Right hindlimb (tissue), 1 donor: ENCODE results near the gene RAB7B.

Source experiments
- DNase-seq: peaks from one replicate; pipeline ENCODE4 v3.0.0-alpha.2; 2018

Gene RAB7B

DNA sequence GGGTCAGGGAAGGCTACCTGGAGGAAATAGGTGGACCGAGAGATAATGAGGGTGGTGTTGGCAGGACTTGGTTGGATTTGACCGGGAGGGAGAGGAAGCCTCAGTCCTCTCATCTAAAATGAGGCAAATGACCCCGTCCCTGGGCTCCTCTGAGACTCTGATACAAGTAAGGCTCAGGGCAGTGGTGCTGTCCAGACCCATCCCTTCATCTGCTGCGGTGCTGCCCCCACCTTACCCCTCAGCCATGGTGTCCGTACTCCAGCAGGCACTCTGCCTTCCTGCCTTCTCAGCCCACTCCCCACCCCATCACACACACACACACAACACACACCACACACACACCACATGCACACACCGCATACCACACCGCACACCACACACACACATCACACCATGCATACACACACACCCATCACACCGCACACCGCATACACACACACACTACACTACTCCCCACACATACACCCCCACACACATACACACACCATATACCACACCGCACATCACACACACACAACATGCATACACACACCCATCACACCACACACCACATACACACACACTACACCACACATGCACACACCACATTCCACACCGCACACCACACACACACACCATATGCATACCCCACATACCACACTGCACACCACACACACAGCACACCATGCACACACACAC lies 30.6 kb downstream of the RAB7B start:
- no peak for DNase-seq

DNA sequence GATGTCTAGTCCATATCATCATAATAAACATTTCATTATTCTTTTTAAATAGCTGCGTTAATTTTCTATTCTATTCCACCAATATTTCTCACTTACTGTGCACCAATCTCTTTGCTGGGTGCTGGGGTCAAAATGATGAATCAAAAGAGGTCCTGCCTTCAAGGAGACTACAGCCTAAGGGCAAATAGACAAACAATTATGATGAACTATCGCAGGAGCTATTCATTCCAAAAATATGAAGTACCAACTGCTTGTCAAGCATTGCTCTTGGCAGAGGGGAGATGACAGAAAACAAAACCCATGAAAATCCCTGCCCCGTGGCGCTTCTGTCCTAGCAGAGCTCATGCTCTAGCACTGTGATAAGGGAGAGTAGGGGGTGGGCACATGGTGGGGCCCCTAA lies 31.1 kb downstream of the RAB7B start:
- DNase-seq: no peak

DNA sequence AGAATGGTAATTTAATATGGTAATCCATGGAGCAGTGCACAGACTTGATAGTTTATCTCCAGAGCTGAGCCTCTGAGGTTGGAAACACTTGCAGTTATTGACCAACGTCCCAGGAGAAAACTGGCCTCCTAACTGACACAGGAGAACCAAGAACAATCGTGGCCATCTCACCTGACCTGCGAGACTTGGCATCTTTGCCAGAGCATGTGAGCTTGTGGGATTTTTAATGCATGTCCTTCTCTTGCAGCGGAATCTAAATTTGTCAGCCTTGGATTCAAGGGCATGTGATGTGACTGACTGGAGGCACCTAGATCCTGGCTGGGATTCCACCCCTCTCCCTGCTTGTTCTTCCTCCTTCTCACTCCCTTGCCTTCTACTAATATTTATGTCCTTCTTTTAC lies 32.1 kb downstream of the RAB7B start:
- DNase-seq: no peak

DNA sequence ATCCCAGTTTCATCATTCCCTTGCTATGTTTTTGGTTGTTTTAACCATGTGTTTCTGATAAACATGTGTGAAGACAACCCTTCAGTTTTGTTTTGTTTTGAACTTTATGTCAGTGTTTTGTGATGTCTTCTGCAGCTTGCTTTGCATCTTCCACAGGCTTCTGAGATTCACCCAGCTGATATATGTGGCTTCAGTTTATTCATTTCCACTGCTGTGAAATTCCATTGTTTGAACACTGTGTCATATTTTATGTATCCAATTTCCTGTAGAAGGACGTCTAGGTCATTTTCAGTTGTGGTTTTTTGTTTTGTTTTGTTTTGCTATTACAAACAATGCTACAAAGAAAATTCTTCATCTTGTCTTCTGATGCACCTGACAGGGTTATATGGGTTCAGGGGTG lies 32.7 kb downstream of the RAB7B start:
- no peak for DNase-seq

DNA sequence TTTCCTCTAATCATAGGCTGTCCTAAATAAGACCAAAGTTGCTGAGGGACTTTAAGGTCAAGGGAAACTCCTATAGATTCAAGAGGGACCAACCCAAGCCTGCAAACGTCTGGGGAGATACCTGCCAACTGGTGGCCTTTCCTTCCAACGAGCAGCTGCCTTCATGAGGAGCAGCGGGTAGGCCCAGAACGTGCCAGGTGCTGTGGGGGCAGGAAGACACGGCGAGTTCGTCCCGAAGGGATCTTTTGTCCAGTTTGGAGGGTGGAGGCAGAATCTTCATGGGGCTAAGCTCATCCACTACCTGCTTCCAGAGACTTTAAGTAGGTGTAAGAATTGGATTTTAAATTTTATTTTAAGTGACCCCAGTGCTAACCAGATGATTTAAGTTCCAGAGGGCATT lies 34.0 kb downstream of the RAB7B start:
- DNase-seq: no peak

DNA sequence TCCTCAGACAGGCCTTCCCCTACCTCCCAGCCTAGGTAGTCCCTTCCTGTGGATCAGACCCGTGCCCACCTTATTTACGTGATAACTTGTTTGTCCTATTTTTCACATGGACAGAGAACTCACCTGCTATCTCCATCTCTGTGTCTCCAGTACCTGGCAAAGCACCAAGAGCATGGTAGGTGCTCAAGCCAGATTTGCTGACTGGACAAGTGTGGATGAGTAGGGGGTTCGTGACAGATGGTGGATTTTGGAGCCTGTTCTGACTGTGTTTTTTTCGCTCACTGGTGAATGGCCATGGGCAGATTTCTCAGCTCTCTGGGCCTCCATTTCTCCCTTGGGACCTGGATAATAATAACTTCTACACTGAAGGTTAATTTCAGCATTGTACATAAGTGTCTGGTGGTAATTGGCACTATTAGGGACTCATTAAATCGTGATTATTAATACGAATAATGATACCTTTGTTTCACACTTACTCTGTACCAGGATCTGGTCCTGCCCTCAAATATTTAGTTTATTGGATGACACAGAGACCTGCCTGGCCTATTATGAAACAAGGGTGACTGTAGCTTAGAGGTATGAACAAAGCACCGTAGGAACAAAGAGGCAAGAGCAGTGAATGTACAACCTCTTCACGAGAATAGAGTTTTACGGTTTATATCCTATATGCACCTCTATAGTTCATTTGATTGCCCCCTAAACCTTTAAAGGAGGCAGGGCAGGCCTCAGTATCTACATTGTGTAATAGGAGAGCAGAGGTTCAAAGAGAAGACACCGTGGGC lies 35.5 kb downstream of the RAB7B start:
- no peak for DNase-seq

DNA sequence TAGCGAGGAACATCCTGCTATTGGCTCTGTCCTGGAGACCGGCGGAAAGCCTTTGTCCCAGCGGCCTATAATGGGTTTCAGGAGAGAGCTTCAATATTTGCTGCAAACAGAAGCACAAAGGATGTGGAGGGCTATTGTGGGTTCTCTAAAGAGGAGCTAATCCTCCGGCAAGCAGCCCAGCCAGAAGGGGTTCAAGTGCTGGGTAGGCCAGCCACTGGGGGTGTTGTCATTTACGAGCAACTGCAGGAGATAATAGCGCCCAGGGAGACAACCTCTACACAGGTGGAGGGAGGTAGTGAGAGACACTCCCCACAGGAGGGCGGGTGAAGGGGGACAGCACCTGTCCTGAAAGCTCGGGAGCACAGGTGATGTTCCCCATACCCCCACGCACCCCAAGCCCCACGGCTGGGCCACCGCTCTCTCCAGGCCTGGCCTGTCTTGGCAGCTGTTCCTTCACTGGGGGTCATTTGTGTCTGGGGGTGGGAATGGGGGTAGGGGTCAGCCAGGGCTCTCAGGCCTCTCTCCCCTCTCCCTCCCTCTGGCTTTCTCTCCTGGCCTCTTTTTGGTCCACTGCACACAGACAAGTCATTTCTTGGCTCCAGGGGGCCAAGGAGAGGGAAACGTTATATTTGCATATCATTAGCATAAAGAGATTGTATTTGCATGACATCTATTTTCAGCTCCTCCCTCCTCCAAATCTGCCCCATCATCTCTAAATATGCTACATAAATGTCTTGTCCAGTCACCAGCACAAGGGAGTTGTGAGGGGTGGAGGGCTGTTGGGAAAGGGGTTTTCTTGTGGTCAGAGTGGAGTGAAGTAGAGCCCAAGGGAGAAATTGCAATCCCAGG lies 37.9 kb downstream of the RAB7B start:
- no peak for DNase-seq

DNA sequence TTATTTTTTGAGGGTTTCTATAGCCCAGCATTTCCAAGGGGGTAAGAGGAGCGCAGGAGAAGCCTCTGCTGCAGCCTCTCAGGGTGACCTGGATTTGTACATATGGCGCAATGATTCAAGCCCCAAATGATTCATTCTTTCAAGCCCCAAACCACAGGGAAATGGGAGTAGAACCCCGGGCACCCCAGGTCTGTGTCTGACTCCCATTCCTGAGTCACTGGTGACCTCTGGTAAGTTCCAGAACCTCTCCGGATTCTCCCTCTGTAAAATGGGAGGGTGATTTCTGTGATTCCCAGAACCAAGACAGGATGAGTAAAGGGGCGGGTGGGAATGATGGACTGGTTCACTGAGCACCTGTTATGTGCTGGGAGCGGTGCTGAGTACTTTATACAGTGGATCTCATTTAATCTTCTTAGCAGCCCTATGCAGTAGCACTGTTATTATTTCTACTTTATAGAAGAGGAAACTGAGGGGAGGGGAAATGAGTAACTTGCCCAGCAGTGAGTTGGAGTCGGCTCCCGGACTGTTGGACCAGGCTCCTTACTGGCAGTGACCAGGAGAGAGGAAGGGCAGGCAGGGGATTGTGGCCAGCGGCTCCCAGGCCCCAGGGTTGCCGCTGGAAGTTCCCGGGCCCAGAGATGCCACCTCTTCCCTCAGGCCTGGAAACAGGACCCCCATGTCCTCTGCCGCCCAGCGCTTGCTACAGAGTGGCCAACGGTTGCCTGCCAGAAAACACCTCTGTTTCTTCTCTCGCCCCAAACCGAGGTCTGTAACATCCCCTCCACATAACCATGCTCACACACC lies 39.6 kb downstream of the RAB7B start:
- DNase-seq: no peak

DNA sequence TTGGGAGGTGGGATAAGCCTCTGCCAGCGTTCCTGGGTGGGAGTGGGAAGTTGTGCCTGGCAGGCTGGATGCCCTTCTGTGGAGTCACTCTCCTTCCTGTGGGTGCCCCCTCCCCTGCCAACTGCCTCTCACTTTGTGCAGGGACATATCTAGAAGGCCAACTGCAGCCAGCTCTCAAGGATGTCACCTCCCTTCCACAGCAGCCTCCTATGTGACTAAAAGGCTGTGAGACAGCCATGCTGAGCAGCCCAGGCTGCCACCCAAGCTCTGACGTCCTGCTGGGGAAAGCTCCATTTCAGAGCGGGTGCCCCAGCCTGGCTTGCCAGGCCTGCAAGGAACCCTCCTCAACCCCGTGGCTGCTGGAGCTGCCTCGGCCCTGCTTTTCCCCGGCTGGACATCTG lies 40.4 kb downstream of the RAB7B start:
- DNase-seq: no peak

DNA sequence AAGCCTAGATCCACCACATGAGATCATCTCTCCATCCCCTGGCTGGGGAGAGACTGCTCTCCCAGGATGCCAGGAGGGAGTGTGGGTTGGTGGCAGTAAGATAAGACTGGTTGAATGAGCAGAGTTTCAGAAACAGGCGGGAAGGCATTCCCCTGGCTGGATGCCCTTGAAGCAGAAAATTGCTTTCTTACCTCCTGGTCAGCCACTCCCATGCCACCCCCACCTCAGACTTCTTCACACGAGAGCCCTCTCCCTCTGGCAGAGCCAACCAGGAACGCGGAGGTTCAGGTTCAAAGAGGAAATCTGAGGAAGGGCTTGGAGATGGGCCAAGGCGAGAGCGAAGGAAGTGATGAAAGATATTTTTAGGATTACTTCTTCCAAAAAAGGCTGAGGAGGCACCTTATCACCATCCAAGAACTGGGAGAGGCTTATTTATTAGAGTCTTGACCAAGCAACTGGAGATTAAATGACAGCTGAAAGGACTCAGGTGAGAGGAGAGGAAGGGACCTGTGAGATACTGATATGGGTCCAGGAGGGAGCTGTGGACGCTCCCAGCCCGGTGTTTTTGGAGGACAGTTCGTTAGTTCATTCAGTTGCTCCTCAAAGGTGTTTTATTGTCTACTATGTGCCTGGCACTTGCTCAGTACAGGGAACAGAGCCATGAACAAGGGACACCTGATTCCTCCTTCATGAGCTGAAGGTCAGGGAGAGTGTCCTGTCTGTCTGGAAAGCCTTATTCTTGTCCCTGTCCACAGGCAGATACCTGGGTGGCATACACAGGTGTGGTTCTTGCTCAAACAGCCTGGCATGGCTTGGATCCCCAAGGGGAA lies 41.0 kb downstream of the RAB7B start:
- no peak for DNase-seq

DNA sequence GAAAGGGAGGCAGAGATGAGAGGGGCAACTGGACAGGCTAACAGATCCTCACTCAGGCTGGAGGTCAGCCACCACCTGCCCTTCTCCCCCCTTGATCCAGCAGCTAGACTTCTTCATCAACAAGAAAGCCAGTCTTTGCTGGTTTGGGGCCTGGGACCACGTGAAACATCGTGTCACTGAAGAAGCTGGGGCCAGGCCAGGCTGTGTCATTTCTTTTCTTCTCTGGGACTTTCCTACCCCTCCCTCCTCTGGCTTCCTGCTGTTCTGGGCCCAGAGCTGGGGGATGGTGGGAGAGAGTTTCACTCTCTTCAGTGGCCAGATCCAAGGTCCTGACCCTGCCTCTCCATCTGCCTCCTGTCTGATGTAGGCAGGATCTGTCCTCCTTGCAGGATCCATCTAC lies 41.8 kb downstream of the RAB7B start:
- peak; percentile 35 for DNase-seq

DNA sequence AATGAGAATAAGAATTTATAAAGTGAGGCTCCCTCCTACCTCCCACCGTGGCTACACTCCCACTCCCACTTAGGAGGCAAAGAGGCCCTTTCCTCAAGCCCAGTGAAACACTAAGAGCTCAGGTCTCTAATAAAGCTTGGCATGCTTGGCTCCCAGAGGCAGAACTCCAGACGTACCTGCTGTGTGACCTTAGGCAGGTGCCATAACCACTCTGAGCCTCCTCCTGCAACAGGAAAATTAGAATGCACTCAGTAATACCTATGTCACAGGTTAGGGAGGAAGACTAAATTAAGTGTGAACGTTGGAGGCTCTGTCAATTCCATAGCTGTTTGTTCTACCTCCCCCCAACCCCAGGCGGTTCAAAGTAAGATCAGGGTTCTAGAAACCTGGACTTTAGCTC lies 43.4 kb downstream of the RAB7B start:
- DNase-seq: no peak

DNA sequence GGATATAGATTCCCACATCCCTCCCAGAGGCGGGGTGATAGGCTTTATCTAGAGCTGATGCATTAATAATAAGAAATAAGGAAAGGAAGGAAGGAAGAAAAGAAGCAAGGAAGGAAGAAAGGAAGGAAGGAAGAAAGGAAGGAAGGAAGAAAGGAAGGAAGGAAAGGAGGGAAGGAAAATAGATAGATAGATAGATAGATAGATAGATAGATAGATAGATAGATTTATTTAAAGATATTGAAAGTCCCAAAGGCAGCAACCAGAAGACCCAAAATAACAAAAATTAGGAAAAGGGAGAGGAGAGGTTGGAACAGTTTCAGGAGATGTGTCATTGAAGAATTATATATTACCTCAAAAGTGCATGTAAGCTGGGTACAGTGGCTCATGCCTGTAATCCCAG lies 47.7 kb downstream of the RAB7B start:
- no peak for DNase-seq

DNA sequence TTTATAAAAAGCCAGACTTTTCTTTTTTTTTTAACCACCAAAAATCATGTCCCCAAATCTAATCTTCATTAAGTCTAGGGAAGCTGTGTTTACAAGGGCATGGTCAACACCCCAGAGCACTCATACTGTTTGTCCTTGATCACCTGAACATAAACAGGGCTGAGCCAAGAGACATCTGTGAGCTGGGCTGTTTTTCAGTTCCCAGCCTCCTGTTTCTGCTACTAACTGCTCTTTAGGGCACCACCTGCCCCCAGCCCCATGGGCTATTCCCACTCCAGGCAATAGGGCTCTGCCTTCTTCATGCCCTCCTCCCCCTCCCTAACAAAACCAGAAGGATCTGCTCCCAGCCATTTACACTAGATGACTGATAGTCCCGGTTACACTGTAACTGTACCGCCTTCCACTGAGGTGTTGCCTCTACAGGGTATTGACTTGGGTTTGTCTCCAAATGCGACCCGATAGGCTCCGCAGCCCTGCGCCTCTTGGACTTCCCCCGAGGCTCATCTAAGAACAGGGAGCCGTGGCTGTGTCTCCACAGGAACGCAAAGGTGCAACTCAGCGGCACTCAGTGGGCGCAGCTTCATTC lies 48.3 kb downstream of the RAB7B start:
- DNase-seq: no peak

DNA sequence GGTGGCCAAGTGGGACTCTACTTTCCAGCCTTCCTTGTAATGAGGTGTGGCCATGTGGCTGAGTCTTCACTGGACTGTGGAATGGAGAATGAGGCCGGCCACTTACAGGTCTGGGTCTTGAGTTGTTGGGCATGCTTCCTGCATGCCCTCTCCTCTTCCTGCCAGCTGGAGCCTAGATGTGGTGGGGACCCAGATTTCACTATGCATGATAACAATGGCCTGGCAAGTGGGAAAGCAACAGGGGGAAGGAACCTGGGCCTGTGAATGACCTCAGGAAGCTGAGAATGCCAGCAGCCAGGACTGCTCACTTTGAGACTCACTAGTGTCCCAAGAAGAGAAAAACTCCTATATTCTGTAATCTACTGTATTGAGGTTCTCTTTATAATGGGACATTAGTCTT lies 51.4 kb downstream of the RAB7B start:
- no peak for DNase-seq

DNA sequence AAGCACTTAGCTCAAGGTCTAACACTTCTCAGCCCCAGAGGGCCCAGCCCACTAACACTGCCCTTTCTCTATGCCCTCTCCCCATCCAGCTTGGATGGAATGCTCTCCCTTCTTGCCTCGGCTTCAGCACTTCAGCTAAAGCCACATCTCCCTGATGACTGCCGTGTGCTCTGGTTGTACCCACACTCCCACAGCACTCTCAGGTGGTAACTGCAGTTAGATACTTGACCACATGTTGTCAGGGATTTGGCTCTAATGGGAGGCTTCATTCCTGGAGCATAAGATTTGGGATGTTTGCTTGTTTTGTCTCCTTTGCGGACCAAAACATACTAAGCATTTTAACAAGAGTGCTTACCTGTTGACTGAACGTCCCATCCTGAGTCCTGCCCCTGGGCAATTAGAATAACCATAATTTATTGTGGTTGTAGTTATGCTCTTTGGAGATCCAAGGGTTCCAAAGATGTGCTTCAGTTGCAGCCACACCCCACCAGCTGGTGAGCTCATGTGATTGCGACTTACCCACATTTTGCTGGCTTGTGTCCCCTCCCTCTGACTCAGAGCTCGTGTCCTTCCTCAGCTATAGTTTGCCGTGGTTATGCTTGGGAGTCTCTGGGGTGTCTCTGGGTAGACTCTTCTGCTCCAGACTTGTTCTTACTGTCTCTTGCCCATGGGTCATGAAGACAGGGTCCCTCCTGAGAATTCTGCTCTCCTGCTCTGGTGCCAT lies 52.2 kb downstream of the RAB7B start:
- no peak for DNase-seq

DNA sequence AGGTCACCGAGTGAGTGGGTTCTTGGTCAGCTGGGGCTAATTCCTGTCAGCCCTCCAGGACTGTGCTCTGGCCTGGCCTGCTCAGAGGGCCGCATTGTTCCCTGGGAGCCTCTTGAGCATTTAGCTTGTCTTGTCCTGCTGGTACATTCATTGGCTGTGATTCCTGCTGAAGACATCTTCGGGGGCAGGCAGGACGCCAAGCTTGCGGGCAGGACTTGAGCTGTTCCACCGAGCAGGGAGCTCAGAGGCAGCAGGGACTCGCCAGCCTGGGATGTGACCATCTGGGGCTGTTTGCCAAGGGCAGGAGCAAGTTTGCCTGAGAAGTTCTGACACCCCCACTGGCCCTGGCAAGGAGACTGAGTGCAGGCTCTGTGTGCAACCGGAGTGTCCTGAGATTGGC lies 52.9 kb downstream of the RAB7B start:
- no peak for DNase-seq

DNA sequence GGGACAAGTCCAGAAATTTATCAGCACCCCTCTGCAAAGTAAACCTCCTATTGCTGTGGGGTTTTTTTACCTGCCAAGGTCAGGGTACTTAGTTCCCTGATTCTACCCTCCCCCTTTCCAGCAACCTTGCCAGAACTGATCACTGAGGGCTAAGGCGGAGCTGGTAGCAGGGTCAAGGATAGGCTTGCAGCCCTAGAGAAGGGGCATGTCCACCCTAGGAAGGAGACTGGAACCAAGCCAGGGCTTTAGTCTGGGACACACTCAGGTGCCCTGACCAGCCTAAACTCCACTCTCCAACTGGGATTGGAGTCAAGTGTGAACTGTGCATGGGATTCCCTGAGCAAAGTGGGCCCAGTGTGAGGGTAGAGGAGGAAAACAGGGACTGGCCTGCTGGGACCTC lies 53.4 kb downstream of the RAB7B start:
- no peak for DNase-seq

DNA sequence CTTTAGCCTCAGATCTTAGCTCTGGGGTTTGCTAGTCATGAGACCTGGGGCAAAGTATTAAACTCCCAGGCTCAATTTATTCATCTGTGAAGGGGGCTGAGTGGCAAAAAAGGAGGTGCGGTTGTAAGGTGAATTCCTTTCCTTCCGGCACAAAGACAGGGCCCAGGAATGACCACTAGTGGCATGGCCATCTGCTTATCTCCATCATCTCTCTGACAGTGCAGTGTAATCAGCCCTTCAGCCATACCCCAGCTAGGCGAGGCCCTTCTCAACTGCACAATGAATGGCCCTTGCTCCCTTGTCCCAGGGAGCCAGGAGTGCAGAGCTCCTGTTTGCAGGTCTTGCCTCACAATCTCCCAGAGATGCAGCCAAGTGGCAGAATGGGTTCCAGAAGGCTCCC lies 54.3 kb downstream of the RAB7B start:
- no peak for DNase-seq

DNA sequence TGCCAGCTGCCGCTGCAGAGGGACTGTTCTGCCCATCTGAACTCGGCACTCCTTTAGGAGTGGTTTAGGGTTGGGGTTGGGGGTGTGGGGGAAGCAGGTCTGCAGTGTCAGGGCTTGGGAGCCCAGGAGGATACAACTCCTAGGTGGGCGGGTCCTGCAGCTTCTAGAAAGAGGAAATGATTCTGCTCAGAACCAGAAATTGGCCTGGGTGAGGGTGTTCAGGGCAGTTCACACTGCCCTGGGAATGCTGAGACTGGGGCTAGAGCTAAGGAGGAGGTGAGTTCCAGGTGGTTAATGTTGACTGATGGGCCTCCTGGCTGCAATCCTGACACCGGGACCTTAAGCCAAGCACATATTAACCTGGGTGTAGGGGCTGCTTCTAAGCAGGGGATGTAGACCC lies 55.2 kb downstream of the RAB7B start:
- DNase-seq: no peak

DNA sequence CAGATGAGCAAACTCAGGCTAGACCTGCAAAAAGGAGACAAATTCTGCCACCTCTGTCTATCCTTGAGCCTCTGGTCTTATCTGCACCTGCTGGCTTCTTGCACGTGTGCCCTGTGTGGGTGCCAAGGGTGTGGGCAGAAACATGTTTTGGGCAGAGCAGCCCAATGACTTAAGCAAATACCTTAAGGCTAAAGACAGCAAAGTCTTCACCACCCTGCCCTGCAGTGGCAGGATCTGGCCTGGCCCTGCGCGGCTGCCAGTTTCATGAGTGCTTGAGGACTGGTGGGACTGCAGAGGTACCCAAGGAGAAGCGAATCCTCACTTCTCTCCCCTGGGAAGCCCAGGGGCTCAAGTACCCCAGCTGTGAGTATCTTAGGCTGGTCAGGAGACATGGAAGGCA lies 56.2 kb downstream of the RAB7B start:
- no peak for DNase-seq
